Stimulated activated CD4-positive, alpha-beta T cell treated with anti-CD3 and anti-CD28 coated beads, TNF-alpha, amount 100 ng/mL, for 48 hours (primary cell): ENCODE measurements around the gene GOLGA6L2.
"Not testable (repeated sequence)": the region's sequence is repeated elsewhere in the genome, so short reads cannot be mapped to it uniquely, and the experiment has no call there.

Experiments
- DNase-seq, 3 donors: peaks; one replicate each; pipeline ENCODE4 v3.0.0-alpha.2; 2020; ENCODE audit warnings: low read depth in 3 of 3

The GOLGA6L2 gene

DNA sequence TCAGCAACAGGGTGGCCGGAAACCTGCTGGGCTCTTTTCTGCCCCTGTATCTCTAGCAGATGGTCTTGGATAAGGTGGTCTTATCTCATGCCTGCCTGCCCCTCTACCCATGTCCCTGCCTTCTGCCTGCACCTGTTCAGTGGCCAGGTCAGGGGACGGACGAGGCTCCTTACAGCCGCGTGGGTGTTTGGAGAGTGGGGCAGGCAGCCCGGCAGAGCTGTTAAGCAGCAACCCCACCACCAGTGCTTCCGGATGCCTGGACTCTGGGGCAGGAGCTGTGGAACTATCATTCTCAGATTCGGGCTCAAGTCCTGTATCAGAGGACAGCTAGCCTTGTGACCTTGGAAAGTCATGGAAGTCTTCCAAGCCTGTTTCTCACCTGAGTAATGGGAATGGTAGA lies 21.7 kb downstream of the GOLGA6L2 start:
- DNase-seq: not testable (repeated sequence)

DNA sequence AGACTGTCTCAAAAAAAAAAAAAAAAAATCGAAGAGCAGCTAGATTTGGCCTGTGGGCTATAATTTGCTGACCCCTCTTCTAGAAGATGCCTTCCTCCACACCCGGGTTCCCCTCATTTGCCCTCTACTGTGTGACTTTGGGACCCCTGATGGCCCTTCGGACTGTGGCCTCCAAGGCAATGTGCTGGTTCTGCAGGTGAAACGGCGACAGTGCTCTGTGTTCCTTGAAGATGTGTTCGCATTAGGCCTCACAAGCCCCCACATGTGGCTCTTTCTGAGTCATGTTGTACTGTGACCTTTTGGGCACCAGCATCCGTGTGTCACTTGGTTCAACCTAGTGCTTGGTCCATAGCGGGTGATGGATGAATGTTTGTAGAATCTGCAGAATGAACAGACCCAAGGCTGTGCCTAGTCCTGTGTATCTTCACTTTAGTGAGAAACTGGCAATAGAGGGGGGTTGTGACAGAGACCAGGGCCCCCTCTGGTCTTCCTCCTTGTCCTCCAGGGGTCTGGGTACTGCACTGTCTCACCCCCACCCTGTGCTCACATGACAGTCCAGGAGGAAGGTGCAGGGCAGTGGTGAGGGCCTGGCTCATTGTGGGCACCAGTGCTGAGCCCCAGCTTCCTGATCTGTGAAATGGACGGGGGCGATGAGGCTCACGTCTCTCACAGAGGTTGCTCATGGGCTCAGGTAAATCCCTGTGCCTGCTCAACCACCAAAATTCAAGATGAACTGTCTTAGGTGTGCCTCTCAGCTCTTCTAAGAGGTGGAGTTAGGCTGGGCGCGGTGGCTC lies 22.7 kb downstream of the GOLGA6L2 start:
- DNase-seq: no peak

DNA sequence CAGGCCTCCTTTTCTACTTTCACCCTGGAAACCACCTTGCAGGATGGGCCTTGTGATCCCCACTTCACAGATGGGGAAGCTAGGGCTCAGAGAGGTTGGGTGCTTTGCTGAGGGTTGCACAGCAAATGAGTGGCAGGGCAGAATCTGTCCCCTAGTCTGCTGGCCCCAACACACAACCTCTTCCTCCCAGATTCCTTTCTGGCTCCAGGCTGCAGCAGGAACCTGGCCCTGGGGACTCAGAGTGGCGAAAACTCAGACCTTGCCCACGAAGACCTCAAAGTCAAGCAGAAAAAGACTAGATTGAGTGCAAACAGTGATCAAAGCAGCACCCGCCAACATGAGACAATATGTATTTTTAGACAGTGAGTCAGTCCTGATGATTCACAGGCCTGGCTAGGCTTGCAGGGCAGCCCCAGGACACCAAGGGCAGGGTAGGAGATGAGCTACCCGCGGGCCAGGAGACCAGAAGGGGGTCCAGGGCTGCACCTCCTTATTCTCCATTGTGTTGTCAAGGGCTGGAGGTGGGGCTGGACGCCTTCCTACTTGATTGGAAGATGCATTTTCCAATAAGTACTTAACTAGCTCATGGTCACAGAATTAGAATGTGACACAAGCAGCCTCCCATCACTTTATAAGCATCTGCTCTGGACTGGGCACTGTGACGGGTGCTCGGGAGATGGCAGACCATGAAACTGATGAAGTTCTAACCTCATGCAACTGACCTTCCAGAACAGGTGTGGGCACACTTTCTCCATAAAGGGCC lies 23.9 kb downstream of the GOLGA6L2 start:
- DNase-seq: no peak

GRCh38 chr15:23422099-23422945 lies 24.7 kb downstream of the GOLGA6L2 start:
- no peak for DNase-seq

DNA sequence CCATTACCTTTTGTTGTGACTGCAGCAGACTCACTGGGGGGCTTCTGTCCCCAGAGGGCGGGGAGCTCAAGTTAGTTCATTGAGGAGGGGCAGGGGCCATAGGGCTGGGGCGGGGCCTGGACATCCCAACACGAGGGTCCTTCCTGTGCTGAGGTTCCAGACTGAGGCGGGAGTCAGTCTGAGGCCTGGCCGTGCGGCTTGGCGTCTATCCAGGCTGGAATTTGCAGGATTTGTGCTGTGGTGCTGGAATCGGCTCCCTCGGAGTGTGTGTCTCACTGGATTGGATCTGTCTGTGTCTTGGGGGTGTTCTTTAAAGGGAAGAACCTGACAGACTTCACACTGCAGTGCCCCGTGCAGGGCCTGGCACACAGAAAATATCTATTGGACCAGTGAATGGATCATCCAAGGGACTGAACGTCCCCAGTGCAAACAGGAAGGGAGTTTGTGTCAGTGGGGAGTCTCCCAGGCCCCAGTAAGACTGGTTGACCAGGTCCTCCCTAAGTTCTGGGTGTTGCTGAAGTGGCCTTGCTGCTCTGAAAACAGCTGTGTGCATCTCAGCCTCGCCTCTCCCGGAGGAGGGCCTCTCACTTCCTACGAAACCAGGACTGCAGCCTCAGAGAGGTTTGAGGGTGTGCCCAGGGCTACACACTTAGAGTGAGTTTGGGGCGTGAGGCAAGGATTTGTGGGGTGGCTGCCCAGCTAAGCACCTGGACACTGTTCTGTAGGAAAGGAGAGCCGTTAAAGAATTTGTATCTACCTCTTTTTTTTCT lies 26.1 kb downstream of the GOLGA6L2 start:
- no peak for DNase-seq

GRCh38 chr15:23416349-23417276 lies 30.4 kb downstream of the GOLGA6L2 start:
- DNase-seq: no peak

GRCh38 chr15:23415866-23416265 lies 31.2 kb downstream of the GOLGA6L2 start:
- not testable (repeated sequence) for DNase-seq

GRCh38 chr15:23415321-23415865 lies 31.6 kb downstream of the GOLGA6L2 start:
- no peak for DNase-seq

DNA sequence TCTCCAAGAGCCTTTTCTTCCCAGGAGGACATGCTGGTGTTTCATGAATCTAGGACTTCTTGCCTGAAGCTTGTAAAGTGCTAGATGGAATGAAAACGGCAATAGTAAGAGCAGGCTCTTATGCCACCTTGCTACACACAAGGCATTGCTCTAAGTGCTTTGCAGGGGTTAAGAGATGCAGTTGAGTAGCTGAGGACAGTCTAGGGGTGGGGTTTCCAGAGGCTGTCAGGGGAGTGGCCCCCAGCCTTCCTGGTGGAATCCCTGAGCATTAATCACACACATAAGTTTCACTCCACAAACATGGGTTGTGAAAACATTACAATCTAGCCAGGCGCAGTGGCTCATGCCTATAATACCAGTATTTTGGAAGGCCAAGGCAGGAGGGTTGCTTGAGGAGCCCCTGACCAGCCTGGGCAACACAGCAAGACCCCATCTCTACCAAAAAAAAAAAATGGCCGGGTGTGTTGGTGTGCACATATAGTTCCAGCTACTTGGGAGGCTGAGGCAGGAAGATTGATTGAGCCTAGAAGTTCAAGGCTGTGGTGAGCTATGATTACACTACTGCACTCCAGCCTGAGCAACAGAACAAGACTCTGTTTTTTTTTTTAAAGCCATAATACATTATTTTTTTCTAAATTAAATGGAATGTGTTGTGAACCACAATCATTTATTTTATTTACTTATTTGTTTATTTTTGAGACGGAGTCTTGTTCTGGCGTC lies 34.0 kb downstream of the GOLGA6L2 start:
- not testable (repeated sequence) for DNase-seq

DNA sequence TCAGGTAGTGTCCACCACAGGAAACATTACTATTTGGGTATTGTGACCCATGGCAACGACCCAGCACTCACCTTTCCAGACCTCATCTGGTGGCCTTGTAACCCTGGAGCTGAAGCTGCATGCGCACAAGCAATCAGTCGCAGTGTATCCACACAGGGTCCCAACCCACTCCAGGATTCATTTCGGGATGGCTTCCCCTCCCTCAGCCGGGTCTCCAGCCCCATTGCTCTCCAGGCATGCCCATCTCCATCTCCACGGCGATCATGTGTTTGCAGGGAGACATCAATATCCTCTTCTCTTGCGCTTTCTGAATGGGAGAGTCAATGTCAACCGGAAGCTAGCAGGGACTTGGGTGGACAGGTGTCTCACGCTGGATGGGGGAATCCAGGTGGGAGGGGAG lies 35.2 kb downstream of the GOLGA6L2 start:
- no peak for DNase-seq

DNA sequence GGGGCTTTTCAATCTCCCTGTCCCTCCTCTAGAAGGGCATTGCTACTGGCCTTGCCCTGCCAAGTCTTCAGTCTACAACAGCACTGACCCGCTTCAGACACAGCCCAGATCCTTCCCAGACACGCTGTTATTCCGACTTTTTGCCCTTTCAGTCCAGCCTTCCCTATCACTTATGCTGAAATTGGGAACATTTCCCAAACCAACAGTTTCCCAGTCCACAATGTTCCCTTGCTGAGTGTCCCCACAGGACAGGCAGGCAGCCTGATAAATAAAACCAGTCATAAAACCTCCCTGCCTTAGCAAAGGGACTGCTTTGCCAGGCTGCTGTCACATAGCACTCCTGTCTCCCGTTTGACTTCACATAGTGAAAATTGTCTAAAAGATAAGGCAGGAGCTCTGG lies 43.5 kb downstream of the GOLGA6L2 start:
- no peak for DNase-seq

- DNase-seq: no peak
These were observed 44.5 kb downstream of the GOLGA6L2 start for GRCh38 chr15:23402544-23402943.

GRCh38 chr15:23402140-23402539 lies 44.9 kb downstream of the GOLGA6L2 start:
- no peak for DNase-seq

GRCh38 chr15:23401627-23402026 lies 45.4 kb downstream of the GOLGA6L2 start:
- DNase-seq: no peak

DNA sequence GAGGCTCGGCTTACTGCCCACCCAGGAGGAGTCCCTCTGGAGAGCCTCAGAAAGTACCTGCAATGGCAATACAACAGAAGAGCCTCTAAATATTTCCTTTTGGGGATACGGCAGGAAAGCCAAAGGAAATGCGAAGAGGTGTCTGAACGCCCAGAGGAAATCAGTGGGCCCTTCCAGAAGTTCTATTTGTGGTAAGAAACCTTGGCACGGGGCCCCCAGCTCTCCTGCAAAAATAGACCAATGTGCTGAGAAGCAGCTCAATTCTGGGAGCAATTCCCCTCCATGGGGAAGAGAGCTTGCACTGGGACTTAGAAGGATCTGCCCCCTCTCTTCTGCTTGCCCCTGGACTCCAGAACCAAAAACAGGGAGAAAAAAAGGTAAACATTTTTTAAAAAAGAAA lies 47.8 kb downstream of the GOLGA6L2 start:
- not testable (repeated sequence) for DNase-seq

DNA sequence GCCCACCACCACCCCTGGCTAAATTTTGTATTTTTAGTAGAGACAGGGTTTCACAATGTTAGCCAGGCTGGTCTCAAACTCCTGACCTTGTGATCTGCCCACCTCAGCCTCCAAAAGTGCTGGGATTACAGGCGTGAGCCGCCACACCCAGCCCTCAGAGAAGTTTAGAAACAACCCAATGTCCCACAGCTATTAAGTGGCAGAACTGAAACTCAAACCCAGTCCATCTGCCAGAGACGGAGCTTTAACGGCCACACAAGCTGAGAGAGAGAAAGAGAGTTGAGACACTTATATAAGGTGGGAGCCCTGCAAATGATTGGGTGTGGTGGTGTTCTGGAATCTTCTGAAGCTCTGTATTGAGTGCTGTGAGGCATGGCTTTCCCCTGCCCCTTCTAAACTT lies 48.7 kb downstream of the GOLGA6L2 start:
- DNase-seq: not testable (repeated sequence)

DNA sequence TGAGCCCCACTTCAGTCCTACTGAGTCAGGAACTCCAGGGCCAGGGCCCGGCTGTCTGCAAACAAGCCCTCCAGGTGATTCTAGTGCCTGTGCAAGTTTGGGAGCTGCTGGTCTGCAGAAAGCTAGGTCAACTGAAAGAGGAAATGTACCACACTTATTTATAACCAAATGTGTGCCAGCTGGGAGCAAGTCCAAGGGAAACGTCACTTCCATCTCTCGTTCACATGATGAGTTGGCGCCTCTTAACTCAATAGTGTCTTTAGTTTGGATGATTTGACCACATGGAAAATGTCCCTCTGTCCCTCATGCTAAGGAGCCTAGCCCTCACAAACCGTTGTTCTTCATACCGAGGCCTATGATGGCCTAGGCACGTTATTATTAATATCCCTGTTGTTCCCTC lies 49.3 kb downstream of the GOLGA6L2 start:
- DNase-seq: no peak

DNA sequence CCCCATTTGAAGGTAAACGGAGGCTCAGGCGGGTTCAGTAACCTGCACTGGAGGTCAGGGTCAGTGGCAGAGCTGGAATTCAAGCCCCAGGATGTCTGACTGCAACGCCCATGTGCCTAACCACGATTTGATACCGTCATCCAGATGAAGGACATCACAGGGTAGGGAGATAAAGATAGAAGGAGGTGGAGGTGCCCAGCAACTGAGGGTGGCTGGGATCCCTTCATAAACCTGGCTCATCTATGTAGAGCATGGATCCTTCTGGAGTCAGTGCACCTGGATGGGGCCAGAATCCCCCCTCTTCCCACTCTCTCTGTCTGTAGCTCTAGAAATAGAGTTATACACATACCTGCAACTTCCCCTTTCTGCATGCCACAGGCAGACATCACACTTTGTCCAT lies 51.2 kb downstream of the GOLGA6L2 start:
- no peak for DNase-seq

- DNase-seq: no peak
These were observed 51.9 kb downstream of the GOLGA6L2 start for GRCh38 chr15:23395030-23395692.
